GM15510 (cell line): ENCODE data around the gene DKK2.

Experiments
- POLR2A ChIP-seq: IDR thresholded peaks from 3 replicates; pipeline ENCODE4 v1.6.1; 2011; ENCODE audit warnings: borderline replicate concordance; ENCODE audit not compliant: insufficient read length; ENCODE audit errors: extremely low read depth

Gene DKK2

GRCh38 chr4:106981431-106981830 lies 54.7 kb downstream of the DKK2 start:
- no peak for TF ChIP-seq POLR2A

GRCh38 chr4:106979476-106979875 lies 56.6 kb downstream of the DKK2 start:
- no peak for TF ChIP-seq POLR2A

- no peak for TF ChIP-seq POLR2A
Observed at GRCh38 chr4:106978046-106978774, 57.9 kb downstream of the DKK2 start.

- no peak for TF ChIP-seq POLR2A
Observed at GRCh38 chr4:106971636-106972035, 64.5 kb downstream of the DKK2 start.

- no peak for TF ChIP-seq POLR2A
Observed at GRCh38 chr4:106967892-106968291, 68.2 kb downstream of the DKK2 start.

- TF ChIP-seq POLR2A = no peak
Observed at GRCh38 chr4:106953036-106953705, 82.9 kb downstream of the DKK2 start.

GRCh38 chr4:106951891-106952290 lies 84.2 kb downstream of the DKK2 start:
- TF ChIP-seq POLR2A = no peak

GRCh38 chr4:106941841-106942240 lies 94.3 kb downstream of the DKK2 start:
- TF ChIP-seq POLR2A = no peak

GRCh38 chr4:106930522-106930921 lies 105.6 kb downstream of the DKK2 start:
- no peak for TF ChIP-seq POLR2A

GRCh38 chr4:106929248-106929647 lies 106.9 kb downstream of the DKK2 start:
- TF ChIP-seq POLR2A = no peak

- no peak for TF ChIP-seq POLR2A
Observed at GRCh38 chr4:106914223-106914622, 121.9 kb downstream of the DKK2 start.

- no peak for TF ChIP-seq POLR2A
Observed at GRCh38 chr4:106909486-106910188, 126.5 kb downstream of the DKK2 start.

GRCh38 chr4:106907216-106907615 lies 128.9 kb downstream of the DKK2 start:
- no peak for TF ChIP-seq POLR2A

GRCh38 chr4:106906728-106907127 lies 129.4 kb downstream of the DKK2 start:
- TF ChIP-seq POLR2A = no peak

GRCh38 chr4:106898621-106899230 lies 137.4 kb downstream of the DKK2 start:
- TF ChIP-seq POLR2A = no peak
